Liver (tissue), 9 donors: ENCODE results near the gene ZNRD2. TPM values are rescaled to one million over a fixed set of nuclear protein-coding genes. Genes with fewer than 3 reads are reported as not detected.
"Not testable (repeated sequence)": the region's sequence is repeated elsewhere in the genome, so short reads cannot be mapped to it uniquely, and the experiment has no call there.

Source experiments
- DNase-seq: peaks from one replicate; pipeline ENCODE4 v3.0.0-alpha.2; 2017; ENCODE audit warnings: low spot score
- H3K27ac ChIP-seq, 2 donors: one replicate each; pipeline ENCODE4 v1.7.0; 2013; ENCODE audit warnings: inconsistent platforms in 2 of 2, low read length in 2 of 2, control low read depth in 1 of 2, low read depth in 1 of 2, mild to moderate bottlenecking in 1 of 2
- H3K27me3 ChIP-seq, 4 donors: one replicate each; pipeline versions ENCODE4 v1.6.1 to v1.7.0; 2013; ENCODE audit warnings: low read length in 3 of 4, inconsistent platforms in 1 of 4, mild to moderate bottlenecking in 1 of 4, moderate library complexity in 1 of 4; ENCODE audit not compliant: control insufficient read depth in 4 of 4, insufficient read depth in 4 of 4
- H3K36me3 ChIP-seq, 4 donors: one replicate each; pipeline versions ENCODE4 v1.6.1 to v1.7.0; 2013; ENCODE audit warnings: low read length in 3 of 4, mild to moderate bottlenecking in 3 of 4, low read depth in 1 of 4, moderate library complexity in 1 of 4; ENCODE audit not compliant: control insufficient read depth in 4 of 4, insufficient read depth in 3 of 4
- H3K4me1 ChIP-seq, 4 donors: one replicate each; pipeline versions ENCODE4 v1.6.1 to v1.7.0; 2013; ENCODE audit warnings: low read length in 3 of 4, mild to moderate bottlenecking in 3 of 4, moderate library complexity in 1 of 4; ENCODE audit not compliant: control insufficient read depth in 4 of 4, insufficient read depth in 4 of 4
- H3K4me3 ChIP-seq, 3 donors: one replicate each; pipeline versions ENCODE4 v1.6.1 to v1.7.0; 2013; ENCODE audit warnings: low read length in 3 of 3, control low read depth in 1 of 3, low read depth in 1 of 3, mild to moderate bottlenecking in 1 of 3
- H3K9ac ChIP-seq, 2 donors: one replicate each; pipeline ENCODE4 v1.7.0; 2013; ENCODE audit warnings: low read length in 2 of 2, mild to moderate bottlenecking in 2 of 2, moderate library complexity in 2 of 2, control low read depth in 1 of 2, low read depth in 1 of 2
- H3K9me3 ChIP-seq, 4 donors: one replicate each; pipeline versions ENCODE4 v1.6.1 to v1.7.0; 2013; ENCODE audit warnings: low read length in 3 of 4; ENCODE audit not compliant: control insufficient read depth in 4 of 4
- ATF3 ChIP-seq: IDR thresholded peaks from 2 replicates; pipeline ENCODE4 v1.6.1; 2016; ENCODE audit warnings: antibody characterized with exemption
- FOXA1 ChIP-seq: IDR thresholded peaks from 2 replicates; pipeline ENCODE4 v1.6.1; 2016; ENCODE audit warnings: antibody characterized with exemption
- FOXA2 ChIP-seq: IDR thresholded peaks from 2 replicates; pipeline ENCODE4 v1.6.1; 2016; ENCODE audit warnings: antibody characterized with exemption
- GABPA ChIP-seq, 2 donors: IDR thresholded peaks in 1 of 2; conservative IDR thresholded peaks in 1 of 2; 2 replicates each; pipeline ENCODE4 v1.6.1; 2016; ENCODE audit warnings: antibody characterized with exemption in 2 of 2, mild to moderate bottlenecking in 1 of 2, moderate library complexity in 1 of 2
- HNF4A ChIP-seq, 2 donors: conservative IDR thresholded peaks; 2 replicates each; pipeline ENCODE4 v1.6.1; 2016; ENCODE audit warnings: antibody characterized with exemption in 2 of 2, mild to moderate bottlenecking in 2 of 2
- HNF4G ChIP-seq: IDR thresholded peaks from 2 replicates; pipeline ENCODE4 v1.6.1; 2016; ENCODE audit warnings: antibody characterized with exemption
- JUND ChIP-seq, 2 donors: IDR thresholded peaks; 2 replicates each; pipeline ENCODE4 v1.6.1; 2016; ENCODE audit warnings: antibody characterized with exemption in 2 of 2
- MAX ChIP-seq: IDR thresholded peaks from 2 replicates; pipeline ENCODE4 v1.6.1; 2016; ENCODE audit warnings: antibody characterized with exemption
- NR2F2 ChIP-seq: IDR thresholded peaks from 2 replicates; pipeline ENCODE4 v1.6.1; 2016; ENCODE audit warnings: antibody characterized with exemption
- RAD21 ChIP-seq, 2 donors: IDR thresholded peaks; 2 replicates each; pipeline ENCODE4 v1.6.1; 2016; ENCODE audit warnings: antibody characterized with exemption in 2 of 2, mild to moderate bottlenecking in 2 of 2
- RXRA ChIP-seq, 2 donors: IDR thresholded peaks; 2 replicates each; pipeline ENCODE4 v1.6.1; 2017 to 2018; ENCODE audit warnings: antibody characterized with exemption in 2 of 2, mild to moderate bottlenecking in 1 of 2
- SP1 ChIP-seq: IDR thresholded peaks from 2 replicates; pipeline ENCODE4 v1.6.1; 2018; ENCODE audit warnings: antibody characterized with exemption, mild to moderate bottlenecking
- TAF1 ChIP-seq: conservative IDR thresholded peaks from 2 replicates; pipeline ENCODE4 v1.6.1; 2016; ENCODE audit warnings: antibody characterized with exemption, mild to moderate bottlenecking
- YY1 ChIP-seq: IDR thresholded peaks from 2 replicates; pipeline ENCODE4 v1.6.1; 2016; ENCODE audit warnings: antibody characterized with exemption, mild to moderate bottlenecking
- ZBTB33 ChIP-seq: IDR thresholded peaks from 2 replicates; pipeline ENCODE4 v1.6.1; 2016; ENCODE audit warnings: antibody characterized with exemption
- WGBS: extraction: QIAGEN DNeasy Blood & Tissue Kit; methylation state at CpG from one replicate; pipeline ENCODE4 v1.1.7; 2013; 5-methylcytosine and 5-hydroxymethylcytosine counted together
- polyA plus RNA-seq, 2 donors: library from polyadenylated mRNA; stranded (reverse) in 1 of 2; unstranded in 1 of 2; fragments of 200-250 nt in 1 of 2; fragments of >200 nt in 1 of 2; fragmentation: Nextera tagmentation in 1 of 2; extraction: Ambion mirVana in 1 of 2; gene quantifications; one replicate each; pipeline versions ENCODE4 v1.2.1 to v1.2.3, GENCODE V29; 2013 to 2015
- total RNA-seq, 2 donors: library from RNA; depleted of rRNA; stranded (reverse); fragments of >200 nt; gene quantifications; one replicate each; pipeline ENCODE4 v1.2.3, GENCODE V29; 2014
- TF ChIP-seq, protein P1 (sequence below): fragments of 150-350 bp; IDR thresholded peaks from 2 replicates; pipeline ENCODE4 v1.5.1; 2017; ENCODE audit warnings: improper control_type of control experiment, low read depth, low read length; ENCODE audit not compliant: missing input control
- TF ChIP-seq, protein P2 (sequence below): IDR thresholded peaks from 2 replicates; pipeline ENCODE4 v1.6.1; 2016; ENCODE audit warnings: antibody characterized with exemption, mild to moderate bottlenecking
- donor health status: healthy.
- donor health status: healthy.
- donor health status: healthy.
- donor health status: healthy.
- donor health status: healthy.

Gene ZNRD2
- total and polyA plus RNA-seq, 4 donors: 18.2 to 39.5 (median 28.0) TPM

DNA sequence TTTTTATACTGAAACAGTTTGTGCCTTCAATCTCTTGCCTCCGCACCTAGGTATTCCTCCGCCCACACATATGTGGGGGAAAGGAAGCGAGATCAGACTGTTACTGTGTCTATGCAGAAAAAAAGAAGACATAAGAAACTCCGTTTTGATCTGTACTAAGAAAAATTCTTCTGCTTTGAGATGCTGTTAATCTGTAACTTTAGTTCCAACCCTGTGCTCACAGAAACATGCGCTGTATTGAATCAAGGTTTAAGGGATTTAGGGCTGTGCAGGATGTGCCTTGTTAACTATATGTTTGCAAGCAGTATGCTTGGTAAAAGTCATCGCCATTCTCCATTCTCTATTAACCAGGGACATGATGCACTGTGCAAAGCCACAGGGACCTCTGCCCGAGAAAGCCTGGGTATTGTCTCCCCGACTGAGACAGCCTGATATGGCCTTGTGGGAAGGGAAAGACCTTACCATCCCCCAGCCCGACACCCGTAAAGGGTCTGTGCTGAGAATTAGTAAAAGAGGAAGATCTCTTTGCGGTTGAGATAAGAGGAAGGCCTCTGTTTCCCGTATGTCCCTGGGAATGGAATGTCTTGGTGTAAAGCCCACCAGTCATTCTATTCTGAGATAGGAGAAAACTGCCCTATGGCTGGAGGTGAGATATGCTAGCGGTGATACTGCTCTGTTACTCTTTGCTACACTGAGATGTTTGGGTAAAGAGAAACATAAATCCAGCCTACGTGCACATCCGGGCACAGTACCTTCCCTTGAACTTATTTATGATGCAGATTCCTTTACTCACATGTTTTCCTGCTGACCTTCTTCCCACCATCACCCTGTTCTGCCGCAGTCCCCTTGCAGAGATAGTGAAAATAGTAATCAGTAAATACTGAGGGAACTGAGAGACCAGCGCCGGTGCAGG is 47.3 kb upstream of the ZNRD2 start:
- H3K9ac ChIP-seq, H3K9me3 ChIP-seq, H3K4me3 ChIP-seq, H3K27me3 ChIP-seq, DNase-seq, H3K36me3 ChIP-seq: not testable (repeated sequence)
- Histone ChIP-seq H3K27ac (peak overlapping the region in 1 of 2 donors; percentile 0), H3K4me1 (peaks cover 6 to 31% (median 24%) of the 10 kb centered on the region in 4 donors)
- 58% methylated on average over 18 of the region's 18 CpGs for WGBS

DNA sequence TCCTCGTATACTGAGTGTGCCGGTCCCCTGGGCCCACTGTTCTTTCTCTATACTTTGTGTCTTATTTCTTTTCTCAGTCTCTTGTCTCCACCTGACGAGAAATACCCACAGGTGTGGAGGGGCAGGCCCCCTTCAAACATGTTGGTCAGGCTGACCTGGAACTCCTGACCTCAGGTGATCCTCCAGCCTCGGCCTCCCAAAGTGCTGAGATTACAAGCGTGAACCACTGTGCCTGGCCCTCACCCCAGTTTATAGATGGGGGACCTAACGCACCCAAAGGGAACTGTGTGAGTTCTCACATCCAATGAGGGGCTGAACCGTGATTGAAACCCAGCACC is 46.7 kb upstream of the ZNRD2 start:
- WGBS: 88% methylated on average over 7 of the region's 7 CpGs
- H3K36me3 ChIP-seq, H3K9ac ChIP-seq, H3K27me3 ChIP-seq, DNase-seq, H3K4me3 ChIP-seq, H3K9me3 ChIP-seq: not testable (repeated sequence)
- Histone ChIP-seq H3K27ac (peak overlapping the region in 1 of 2 donors; percentile 0), H3K4me1 (peaks cover 6 to 36% (median 28%) of the 10 kb centered on the region in 4 donors)

DNA sequence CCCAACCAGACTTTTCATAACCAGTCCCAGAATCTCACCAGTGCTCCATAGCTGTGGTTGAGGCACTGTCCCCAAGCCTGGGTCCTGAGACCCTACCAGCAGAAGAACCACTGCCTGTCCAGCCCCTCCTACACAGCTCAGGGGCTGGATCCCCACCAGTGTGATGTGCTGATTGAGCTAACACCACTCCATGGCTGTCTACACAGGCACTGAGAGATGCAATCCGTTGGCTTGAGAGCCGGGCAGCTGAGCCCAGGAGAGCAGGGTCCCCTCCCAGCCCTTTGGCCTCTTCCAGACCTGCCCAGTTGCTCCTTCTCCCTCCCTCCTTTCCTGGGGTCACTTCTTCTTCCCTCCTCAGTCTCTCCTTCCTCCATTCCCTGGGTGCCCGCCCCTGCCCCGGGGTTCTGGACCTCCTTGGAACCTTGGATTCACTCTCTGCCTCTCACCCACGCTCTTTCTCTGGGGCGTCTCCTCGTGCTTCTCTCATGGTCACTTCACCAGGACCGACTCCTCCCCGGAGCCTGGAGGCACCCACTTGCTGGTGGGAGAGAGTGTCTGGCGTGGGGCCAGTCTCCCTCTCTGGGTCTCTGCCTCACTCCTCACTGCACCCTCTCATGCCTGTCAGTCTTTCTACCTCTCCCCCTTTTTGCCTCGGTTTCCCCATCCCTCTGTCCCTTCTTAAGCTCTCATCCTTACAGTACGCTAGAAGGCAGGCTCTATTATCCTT is 46.1 kb upstream of the ZNRD2 start:
- H3K4me1 ChIP-seq: peaks cover 12 to 42% (median 34%) of the 10 kb centered on the region in 4 donors
- 71% methylated on average over 12 of the region's 12 CpGs for WGBS
- TF ChIP-seq ZBTB33 (no peak), SP1 (no peak), RAD21 (IDR thresholded peaks at IDR 0.05) (no peak), GABPA (IDR thresholded peaks at IDR 0.05 in 1 of 2, conservative IDR thresholded peaks at IDR 0.05 in 1 of 2) (no peak), HNF4A (conservative IDR thresholded peaks at IDR 0.05) (no peak), FOXA2 (no peak), TAF1 (no peak), ATF3 (no peak), RXRA (IDR thresholded peaks at IDR 0.05) (no peak), MAX (no peak), HNF4G (no peak), YY1 (no peak), NR2F2 (no peak), FOXA1 (no peak), JUND (IDR thresholded peaks at IDR 0.05) (no peak)
- TF ChIP-seq, protein P1, sequence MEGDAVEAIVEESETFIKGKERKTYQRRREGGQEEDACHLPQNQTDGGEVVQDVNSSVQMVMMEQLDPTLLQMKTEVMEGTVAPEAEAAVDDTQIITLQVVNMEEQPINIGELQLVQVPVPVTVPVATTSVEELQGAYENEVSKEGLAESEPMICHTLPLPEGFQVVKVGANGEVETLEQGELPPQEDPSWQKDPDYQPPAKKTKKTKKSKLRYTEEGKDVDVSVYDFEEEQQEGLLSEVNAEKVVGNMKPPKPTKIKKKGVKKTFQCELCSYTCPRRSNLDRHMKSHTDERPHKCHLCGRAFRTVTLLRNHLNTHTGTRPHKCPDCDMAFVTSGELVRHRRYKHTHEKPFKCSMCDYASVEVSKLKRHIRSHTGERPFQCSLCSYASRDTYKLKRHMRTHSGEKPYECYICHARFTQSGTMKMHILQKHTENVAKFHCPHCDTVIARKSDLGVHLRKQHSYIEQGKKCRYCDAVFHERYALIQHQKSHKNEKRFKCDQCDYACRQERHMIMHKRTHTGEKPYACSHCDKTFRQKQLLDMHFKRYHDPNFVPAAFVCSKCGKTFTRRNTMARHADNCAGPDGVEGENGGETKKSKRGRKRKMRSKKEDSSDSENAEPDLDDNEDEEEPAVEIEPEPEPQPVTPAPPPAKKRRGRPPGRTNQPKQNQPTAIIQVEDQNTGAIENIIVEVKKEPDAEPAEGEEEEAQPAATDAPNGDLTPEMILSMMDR: no peak
- TF ChIP-seq, protein P2, sequence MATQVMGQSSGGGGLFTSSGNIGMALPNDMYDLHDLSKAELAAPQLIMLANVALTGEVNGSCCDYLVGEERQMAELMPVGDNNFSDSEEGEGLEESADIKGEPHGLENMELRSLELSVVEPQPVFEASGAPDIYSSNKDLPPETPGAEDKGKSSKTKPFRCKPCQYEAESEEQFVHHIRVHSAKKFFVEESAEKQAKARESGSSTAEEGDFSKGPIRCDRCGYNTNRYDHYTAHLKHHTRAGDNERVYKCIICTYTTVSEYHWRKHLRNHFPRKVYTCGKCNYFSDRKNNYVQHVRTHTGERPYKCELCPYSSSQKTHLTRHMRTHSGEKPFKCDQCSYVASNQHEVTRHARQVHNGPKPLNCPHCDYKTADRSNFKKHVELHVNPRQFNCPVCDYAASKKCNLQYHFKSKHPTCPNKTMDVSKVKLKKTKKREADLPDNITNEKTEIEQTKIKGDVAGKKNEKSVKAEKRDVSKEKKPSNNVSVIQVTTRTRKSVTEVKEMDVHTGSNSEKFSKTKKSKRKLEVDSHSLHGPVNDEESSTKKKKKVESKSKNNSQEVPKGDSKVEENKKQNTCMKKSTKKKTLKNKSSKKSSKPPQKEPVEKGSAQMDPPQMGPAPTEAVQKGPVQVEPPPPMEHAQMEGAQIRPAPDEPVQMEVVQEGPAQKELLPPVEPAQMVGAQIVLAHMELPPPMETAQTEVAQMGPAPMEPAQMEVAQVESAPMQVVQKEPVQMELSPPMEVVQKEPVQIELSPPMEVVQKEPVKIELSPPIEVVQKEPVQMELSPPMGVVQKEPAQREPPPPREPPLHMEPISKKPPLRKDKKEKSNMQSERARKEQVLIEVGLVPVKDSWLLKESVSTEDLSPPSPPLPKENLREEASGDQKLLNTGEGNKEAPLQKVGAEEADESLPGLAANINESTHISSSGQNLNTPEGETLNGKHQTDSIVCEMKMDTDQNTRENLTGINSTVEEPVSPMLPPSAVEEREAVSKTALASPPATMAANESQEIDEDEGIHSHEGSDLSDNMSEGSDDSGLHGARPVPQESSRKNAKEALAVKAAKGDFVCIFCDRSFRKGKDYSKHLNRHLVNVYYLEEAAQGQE: no peak
- no peaks in the 10 kb centered on the region for H3K9me3 ChIP-seq
- H3K4me3 ChIP-seq: no peak overlapping the region
- H3K36me3 ChIP-seq: peaks cover 0 to 8% (median 4%) of the 10 kb centered on the region in 4 donors
- H3K27me3 ChIP-seq: no peaks in the 10 kb centered on the region
- peak overlapping the region in 1 of 2 donors; percentile 47 for H3K9ac ChIP-seq
- H3K27ac ChIP-seq: peak overlapping the region; percentile 0 to 51
- no peak for DNase-seq
